Testis (tissue), 3 donors: ENCODE data around the gene STARD7. TPM values are rescaled to one million over a fixed set of nuclear protein-coding genes. Genes with fewer than 3 reads are reported as not detected.

ENCODE experiments used
- DNase-seq: peaks from one replicate; pipeline ENCODE4 v3.0.0-alpha.2; 2019
- H3K27ac ChIP-seq, 2 donors: fragments of 200-600 bp; sonication (generic); one replicate each; pipeline ENCODE4 v1.5.1; 2019
- H3K27me3 ChIP-seq: fragments of 200-600 bp; sonication (generic); one replicate; pipeline ENCODE4 v1.5.1; 2019
- H3K36me3 ChIP-seq: fragments of 200-600 bp; sonication (generic); one replicate; pipeline ENCODE4 v1.5.1; 2017; ENCODE audit warnings: low read depth; ENCODE audit errors: missing control alignments
- H3K4me1 ChIP-seq: fragments of 200-600 bp; sonication (generic); one replicate; pipeline ENCODE4 v1.5.1; 2019
- H3K4me3 ChIP-seq, 2 donors: fragments of 200-600 bp; sonication (generic); one replicate each; pipeline ENCODE4 v1.5.1; 2017 to 2019
- H3K9me3 ChIP-seq: fragments of 200-600 bp; sonication (generic); one replicate; pipeline ENCODE4 v1.5.1; 2017
- POLR2A ChIP-seq: fragments of 450-650 bp; IDR thresholded peaks from one replicate; pipeline ENCODE4 v1.6.1; 2017; ENCODE audit warnings: antibody characterized with exemption, mild to moderate bottlenecking, moderate library complexity
- WGBS, 2 donors: methylation state at CpG; one replicate each; pipeline ENCODE4 v1.1.5; 2018; 5-methylcytosine and 5-hydroxymethylcytosine counted together
- intact Hi-C: fragments of 100-400 bp; cut with DNase I; formaldehyde crosslinking; loops from one replicate; pipeline ENCODE4 v1.15.1; 2023; ENCODE audit warnings: low total_unique reads
- polyA plus RNA-seq: library from polyadenylated mRNA; stranded (reverse); fragments of 350-450 nt; fragmentation: Illumina TruSeq; extraction: RNeasy Lipid Tissue Mini Kit (QIAGEN cat#74804); gene quantifications from one replicate; pipeline ENCODE4 v1.2.3, GENCODE V29; 2014; ENCODE audit warnings: low read depth, low replicate concordance; ENCODE audit not compliant: insufficient read depth
- total RNA-seq, 2 donors: library from RNA; depleted of rRNA; stranded (reverse); fragments of >200 nt; gene quantifications; one replicate each; pipeline ENCODE4 v1.2.3, GENCODE V29; 2016
- TF ChIP-seq, protein P1 (sequence below), 3 experiments: fragments of 450-650 bp in 2 of 3; fragments of 200-600 bp in 1 of 3; sonication (generic) in 1 of 3; IDR thresholded peaks; one replicate each; pipeline ENCODE4 v1.5.1; 2016 to 2019; ENCODE audit warnings: antibody characterized with exemption in 3 of 3, mild to moderate bottlenecking in 2 of 3, moderate library complexity in 1 of 3

STARD7 gene
- total and polyA plus RNA-seq, 3 donors from 2014 or later = 58.0 to 96.2 (median 77.7) TPM

GRCh38 chr2:96158554-96158940 lies 50.1 kb downstream of the STARD7 start:
- Histone ChIP-seq H3K4me1 (peaks cover 6% of the 10 kb centered on the region), H3K27me3 (no peaks in the 10 kb centered on the region), H3K27ac (no peak overlapping the region), H3K4me3 (no peak overlapping the region), H3K9me3 (no peaks in the 10 kb centered on the region), H3K36me3 (no peaks in the 10 kb centered on the region)
- WGBS, 2 donors = 58 to 87% methylated on average over 2 to 9 of the region's 14 CpGs
- TF ChIP-seq, protein P1, sequence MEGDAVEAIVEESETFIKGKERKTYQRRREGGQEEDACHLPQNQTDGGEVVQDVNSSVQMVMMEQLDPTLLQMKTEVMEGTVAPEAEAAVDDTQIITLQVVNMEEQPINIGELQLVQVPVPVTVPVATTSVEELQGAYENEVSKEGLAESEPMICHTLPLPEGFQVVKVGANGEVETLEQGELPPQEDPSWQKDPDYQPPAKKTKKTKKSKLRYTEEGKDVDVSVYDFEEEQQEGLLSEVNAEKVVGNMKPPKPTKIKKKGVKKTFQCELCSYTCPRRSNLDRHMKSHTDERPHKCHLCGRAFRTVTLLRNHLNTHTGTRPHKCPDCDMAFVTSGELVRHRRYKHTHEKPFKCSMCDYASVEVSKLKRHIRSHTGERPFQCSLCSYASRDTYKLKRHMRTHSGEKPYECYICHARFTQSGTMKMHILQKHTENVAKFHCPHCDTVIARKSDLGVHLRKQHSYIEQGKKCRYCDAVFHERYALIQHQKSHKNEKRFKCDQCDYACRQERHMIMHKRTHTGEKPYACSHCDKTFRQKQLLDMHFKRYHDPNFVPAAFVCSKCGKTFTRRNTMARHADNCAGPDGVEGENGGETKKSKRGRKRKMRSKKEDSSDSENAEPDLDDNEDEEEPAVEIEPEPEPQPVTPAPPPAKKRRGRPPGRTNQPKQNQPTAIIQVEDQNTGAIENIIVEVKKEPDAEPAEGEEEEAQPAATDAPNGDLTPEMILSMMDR (IDR thresholded peaks at IDR 0.05) = no peak
- no peak for TF ChIP-seq POLR2A
- no peak for DNase-seq
- intact Hi-C loops = no loop called here

GRCh38 chr2:96157649-96158553 lies 50.7 kb downstream of the STARD7 start:
- WGBS, 2 donors = 89 to 94% methylated on average over 8 to 19 of the region's 19 CpGs
- DNase-seq = no peak
- no peaks in the 10 kb centered on the region for H3K27me3 ChIP-seq
- H3K4me3 ChIP-seq = no peak overlapping the region
- H3K36me3 ChIP-seq = no peaks in the 10 kb centered on the region
- H3K9me3 ChIP-seq = no peaks in the 10 kb centered on the region
- TF ChIP-seq, protein P1 (IDR thresholded peaks at IDR 0.05) = no peak
- no peak for TF ChIP-seq POLR2A
- no peak overlapping the region for H3K27ac ChIP-seq
- intact Hi-C loops = no loop called here
- no peaks in the 10 kb centered on the region for H3K4me1 ChIP-seq

DNA sequence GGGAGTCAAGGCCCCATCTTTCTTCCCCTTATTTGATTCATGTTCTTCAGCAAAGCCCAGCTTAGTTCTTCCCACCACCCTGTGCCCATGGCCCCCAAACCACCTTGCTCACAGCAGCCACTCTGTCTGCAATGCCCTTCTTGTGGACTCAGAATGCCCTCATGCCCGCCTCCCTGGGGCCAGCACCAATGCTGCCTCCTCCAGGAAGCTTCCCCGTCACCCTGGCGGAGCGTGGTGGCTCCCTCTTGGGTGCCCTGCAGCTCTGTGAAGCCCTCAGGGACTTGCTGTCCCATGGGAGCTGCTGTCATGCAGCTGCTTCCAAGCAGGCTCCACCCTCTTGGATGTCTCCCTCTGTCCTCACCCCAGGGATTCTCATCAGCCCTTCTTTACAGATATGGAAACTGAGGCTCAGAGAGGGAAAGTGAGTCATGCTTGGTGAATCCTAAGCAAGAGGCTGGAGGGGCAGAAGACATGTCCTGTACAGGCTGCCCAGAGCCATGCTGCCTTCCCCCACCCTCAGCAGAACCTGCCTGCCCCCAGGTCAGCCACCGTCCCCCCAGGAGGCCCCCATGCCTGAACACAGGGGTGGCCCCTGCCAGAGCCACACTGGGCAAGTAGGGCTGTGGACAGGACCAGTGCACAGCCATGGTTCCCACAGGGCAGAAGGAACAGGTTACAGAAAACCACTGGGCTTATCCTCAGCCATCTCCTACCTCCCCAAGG lies 51.5 kb downstream of the STARD7 start:
- Histone ChIP-seq H3K9me3 (no peaks in the 10 kb centered on the region), H3K27ac (no peak overlapping the region), H3K4me3 (no peak overlapping the region), H3K36me3 (no peaks in the 10 kb centered on the region), H3K27me3 (no peaks in the 10 kb centered on the region), H3K4me1 (no peaks in the 10 kb centered on the region)
- TF ChIP-seq, protein P1 (IDR thresholded peaks at IDR 0.05) = no peak
- no peak for TF ChIP-seq POLR2A
- intact Hi-C loops = no loop called here
- DNase-seq = no peak
- WGBS, 2 donors = 96 to 100% methylated on average over 2 to 5 of the region's 5 CpGs

- TF ChIP-seq, protein P1 (IDR thresholded peaks at IDR 0.05) = no peak
- no peak for TF ChIP-seq POLR2A
- H3K36me3 ChIP-seq = no peaks in the 10 kb centered on the region
- no peak overlapping the region for H3K4me3 ChIP-seq
- 92 to 94% methylated on average over 6 to 10 of the region's 10 CpGs for WGBS, 2 donors
- H3K27me3 ChIP-seq = no peaks in the 10 kb centered on the region
- H3K27ac ChIP-seq = no peak overlapping the region
- no peaks in the 10 kb centered on the region for H3K4me1 ChIP-seq
- H3K9me3 ChIP-seq = no peaks in the 10 kb centered on the region
- intact Hi-C loops = no loop called here
- no peak for DNase-seq
Measured at GRCh38 chr2:96156011-96156820, 52.4 kb downstream of the STARD7 start.
